NB4 (cell line): ENCODE results near the gene CAB39.

Source experiments
- DNase-seq: peaks from one replicate; pipeline ENCODE4 v3.0.0; 2010; ENCODE audit warnings: low read depth
- H3K4me3 ChIP-seq: one replicate; pipeline ENCODE4 v1.5.1; 2011; ENCODE audit warnings: mild to moderate bottlenecking, low read depth, low read length, moderate library complexity
- CTCF ChIP-seq: IDR thresholded peaks from one replicate; pipeline ENCODE4 v1.5.1; 2012; ENCODE audit warnings: low read depth, low read length
- MAX ChIP-seq: IDR thresholded peaks from 2 replicates; pipeline ENCODE4 v1.6.1; 2011; ENCODE audit warnings: low read depth, low read length
- MYC ChIP-seq: IDR thresholded peaks from 2 replicates; pipeline ENCODE4 v1.6.1; 2011; ENCODE audit warnings: low read depth, low read length
- POLR2A ChIP-seq: IDR thresholded peaks from 2 replicates; pipeline ENCODE4 v1.6.1; 2011; ENCODE audit warnings: mild to moderate bottlenecking; ENCODE audit not compliant: insufficient read length; ENCODE audit errors: extremely low read depth

Gene CAB39

GRCh38 chr2:230788554-230789175 is 76.0 kb downstream of the CAB39 start:
- no peak for DNase-seq
- H3K4me3 ChIP-seq: no peak overlapping the region
- TF ChIP-seq MAX (no peak), MYC (no peak), CTCF (no peak), POLR2A (no peak)

GRCh38 chr2:230790981-230791380 is 78.3 kb downstream of the CAB39 start:
- no peak overlapping the region for H3K4me3 ChIP-seq
- TF ChIP-seq MYC: no peak
- no peak for TF ChIP-seq CTCF
- no peak for TF ChIP-seq MAX
- no peak for TF ChIP-seq POLR2A
- no peak for DNase-seq

GRCh38 chr2:230793572-230794359 is 81.1 kb downstream of the CAB39 start:
- TF ChIP-seq MAX (peak; percentile 82), CTCF (no peak), MYC (peak; percentile 63; the same call in 1 of the 2 replicates), POLR2A (no peak)
- H3K4me3 ChIP-seq: peak overlapping the region; percentile 27
- peak; percentile 97 for DNase-seq

- TF ChIP-seq MAX: no peak
- TF ChIP-seq POLR2A: no peak
- TF ChIP-seq MYC: no peak
- H3K4me3 ChIP-seq: peak overlapping the region; percentile 27
Measured at GRCh38 chr2:230794497-230794896, 81.9 kb downstream of the CAB39 start.

GRCh38 chr2:230795856-230796255 is 83.2 kb downstream of the CAB39 start:
- TF ChIP-seq POLR2A (no peak), CTCF (no peak), MYC (no peak), MAX (no peak)
- no peak for DNase-seq
- H3K4me3 ChIP-seq: no peak overlapping the region

More at GRCh38 chr2:230794497-230794896, 81.9 kb downstream of the CAB39 start:
- peak; percentile 53 for DNase-seq

- DNase-seq: no peak
- TF ChIP-seq CTCF: no peak
- no peak for TF ChIP-seq MYC
- no peak for TF ChIP-seq POLR2A
- no peak for TF ChIP-seq MAX
- H3K4me3 ChIP-seq: no peak overlapping the region
Measured at GRCh38 chr2:230796280-230796862, 83.7 kb downstream of the CAB39 start.
